Endothelial cell of umbilical vein (primary cell): ENCODE data around the gene PRR3. TPM values are rescaled to one million over a fixed set of nuclear protein-coding genes. Genes with fewer than 3 reads are reported as not detected.

Experiments
- BruUV-seq: library from RNA; stranded (reverse); fragments of 400-500 nt; replicated peaks from 2 replicates; lab custom pipeline; 2021; lab: Mats Ljungman, UMichigan
- CTCF ChIA-PET: fragments of 300-600, 350-600 bp; sonication (Branson Sonifier 250); formaldehyde crosslinking; loops from one replicate; lab custom pipeline; 2021; ENCODE audit warnings: antibody characterized with exemption, inconsistent platforms; lab: Charles Lee
- POLR2A ChIA-PET: fragments of 300-600, 350-600 bp; sonication (Branson Sonifier 250); formaldehyde crosslinking; loops from one replicate; lab custom pipeline; 2021; ENCODE audit warnings: antibody characterized with exemption, inconsistent platforms; lab: Charles Lee
- DNase-seq: peaks from one replicate; pipeline ENCODE4 v3.0.0-alpha.2; 2011; ENCODE audit warnings: low read depth, low spot score
- FAIRE-seq: peaks from 2 replicates; lab custom pipeline; 2011; peaks lifted over from hg19 to GRCh38; lab: Jason Lieb, UNC
- H2AFZ ChIP-seq: 2 replicates; pipeline ENCODE4 v1.6.0; 2012; ENCODE audit warnings: low read depth, low read length, control low read depth, inconsistent platforms
- H3K27ac ChIP-seq: 2 replicates; pipeline ENCODE4 v1.5.1; 2011; ENCODE audit warnings: low read depth, mild to moderate bottlenecking, control low read depth, low read length, moderate library complexity; ENCODE audit not compliant: insufficient read depth
- H3K27me3 ChIP-seq, 2 experiments: 2 replicates each; pipeline versions ENCODE4 v1.6.0 to v1.6.1; 2011; ENCODE audit warnings: low read length in 2 of 2, mixed read lengths in 1 of 2; ENCODE audit not compliant: control insufficient read depth in 2 of 2, insufficient read depth in 2 of 2
- H3K36me3 ChIP-seq, 2 experiments: 2 replicates in 1 of 2; 3 replicates in 1 of 2; pipeline ENCODE4 v1.5.1; 2011; ENCODE audit warnings: low read length in 2 of 2, mild to moderate bottlenecking in 1 of 2, moderate library complexity in 1 of 2; ENCODE audit not compliant: control insufficient read depth in 2 of 2, insufficient read depth in 2 of 2; ENCODE audit errors: extremely low read depth in 1 of 2
- H3K4me1 ChIP-seq: 3 replicates; pipeline ENCODE4 v1.5.1; 2011; ENCODE audit warnings: mild to moderate bottlenecking, low read length; ENCODE audit not compliant: control insufficient read depth, insufficient read depth; ENCODE audit errors: extremely low read depth
- H3K4me2 ChIP-seq: 2 replicates; pipeline ENCODE4 v1.6.1; 2011; ENCODE audit warnings: low read length, control low read depth, mixed read lengths; ENCODE audit not compliant: insufficient read depth
- H3K4me3 ChIP-seq, 3 experiments: fragments of 200-600 bp in 1 of 3; sonication (generic), shearing (Covaris generic) in 1 of 3; replicated peaks in 1 of 3; 2 replicates each; pipeline ENCODE4 v1.5.1; 2011 to 2016; ENCODE audit warnings: control low read depth in 3 of 3, low read length in 3 of 3, mild to moderate bottlenecking in 2 of 3, inconsistent platforms in 1 of 3, low read depth in 1 of 3, moderate library complexity in 1 of 3; ENCODE audit not compliant: insufficient read depth in 1 of 3
- H3K79me2 ChIP-seq: 2 replicates; pipeline ENCODE4 v1.6.0; 2012; ENCODE audit warnings: low read length, inconsistent platforms; ENCODE audit not compliant: control insufficient read depth, insufficient read depth
- H3K9ac ChIP-seq: replicated peaks from 2 replicates; pipeline ENCODE3; 2011; ENCODE audit warnings: low read length, control low read depth; ENCODE audit not compliant: insufficient read depth; ENCODE audit errors: extremely low read depth
- H3K9me1 ChIP-seq: replicated peaks from 3 replicates; pipeline ENCODE4 v1.6.0; 2011; ENCODE audit warnings: mild to moderate bottlenecking, low read length; ENCODE audit not compliant: control insufficient read depth, insufficient read depth; ENCODE audit errors: extremely low read depth
- H3K9me3 ChIP-seq: replicated peaks from 2 replicates; pipeline ENCODE4 v1.5.1; 2012; ENCODE audit warnings: low read length, inconsistent platforms; ENCODE audit not compliant: control insufficient read depth, insufficient read depth
- H4K20me1 ChIP-seq: replicated peaks from 2 replicates; pipeline ENCODE3; 2011; ENCODE audit warnings: mild to moderate bottlenecking, low read length; ENCODE audit not compliant: control insufficient read depth, insufficient read depth; ENCODE audit errors: extremely low read depth
- EZH2 ChIP-seq: IDR thresholded peaks from 2 replicates; pipeline ENCODE4 v1.6.1; 2012; ENCODE audit warnings: borderline replicate concordance, low read depth, mild to moderate bottlenecking, moderate library complexity, low read length, inconsistent platforms; ENCODE audit not compliant: severe bottlenecking
- FOS ChIP-seq: IDR thresholded peaks from 2 replicates; pipeline ENCODE4 v1.6.1; 2011; ENCODE audit warnings: mild to moderate bottlenecking, low read length, moderate library complexity, borderline replicate concordance; ENCODE audit not compliant: insufficient read depth
- GATA2 ChIP-seq: IDR thresholded peaks from 2 replicates; pipeline ENCODE4 v1.7.0; 2011; ENCODE audit warnings: low read depth, mild to moderate bottlenecking, moderate library complexity, mixed read lengths, low read length; ENCODE audit not compliant: insufficient read length, insufficient read depth
- JUN ChIP-seq: IDR thresholded peaks from 2 replicates; pipeline ENCODE4 v1.6.1; 2011; ENCODE audit warnings: borderline replicate concordance, low read depth; ENCODE audit not compliant: insufficient read length, insufficient read depth
- MYC ChIP-seq: IDR thresholded peaks from one replicate; pipeline ENCODE4 v1.6.1; 2011; ENCODE audit warnings: mild to moderate bottlenecking, low read depth, low read length
- POLR2A ChIP-seq: IDR thresholded peaks from 2 replicates; pipeline ENCODE4 v1.6.1; 2012; ENCODE audit warnings: low read depth, mild to moderate bottlenecking, control low read depth, low read length
- POLR2AphosphoS5 ChIP-seq: IDR thresholded peaks from 2 replicates; pipeline ENCODE4 v1.6.1; 2012; ENCODE audit warnings: low read depth, mild to moderate bottlenecking, control low read depth, low read length, moderate library complexity; ENCODE audit not compliant: insufficient read depth
- dilution Hi-C: fragments of 300-500 bp; cut with MboI; formaldehyde crosslinking; loops from one replicate; pipeline ENCODE4 v1.15.0; 2019; ENCODE audit warnings: low sequenced_read_pairs; ENCODE audit not compliant: extremely low pct_ligation_motif_present
- intact Hi-C: fragments of 100-400 bp; cut with micrococcal nuclease; formaldehyde crosslinking; loops from one replicate; pipeline ENCODE4 v1.10.0; 2022
- polyA plus RNA-seq, 4 experiments: library from polyadenylated mRNA; depleted of rRNA in 3 of 4; stranded (reverse) in 3 of 4; unstranded in 1 of 4; fragments of >200 nt; gene quantifications; 2 replicates each; pipeline versions ENCODE4 v1.2.1 to v1.2.3, GENCODE V29; 2011 to 2012; ENCODE audit warnings: missing spikeins in 1 of 4
- total RNA-seq: library from RNA; stranded (reverse); gene quantifications from 2 replicates; pipeline ENCODE4 v1.2.3, GENCODE V29; 2021
- TF ChIP-seq, protein P1 (sequence below), 2 donors: IDR thresholded peaks; 1 replicate in 1 of 2; 2 replicates in 1 of 2; pipeline ENCODE4 v1.5.1; 2011; ENCODE audit warnings: low read length in 2 of 2, mild to moderate bottlenecking in 2 of 2, moderate library complexity in 2 of 2, control low read depth in 1 of 2, inconsistent platforms in 1 of 2, low read depth in 1 of 2; ENCODE audit not compliant: insufficient read depth in 1 of 2; ENCODE audit errors: extremely low read depth in 1 of 2
- TF ChIP-seq, protein P2 (sequence below): IDR thresholded peaks from 2 replicates; pipeline ENCODE4 v1.6.1; 2011; ENCODE audit not compliant: insufficient read depth, insufficient read length

Gene PRR3
- total and polyA plus RNA-seq, 2 donors (not counting 3 experiments of a cell fraction or from before 2014, with no cell fraction given): 10.6 to 22.3 TPM

DNA sequence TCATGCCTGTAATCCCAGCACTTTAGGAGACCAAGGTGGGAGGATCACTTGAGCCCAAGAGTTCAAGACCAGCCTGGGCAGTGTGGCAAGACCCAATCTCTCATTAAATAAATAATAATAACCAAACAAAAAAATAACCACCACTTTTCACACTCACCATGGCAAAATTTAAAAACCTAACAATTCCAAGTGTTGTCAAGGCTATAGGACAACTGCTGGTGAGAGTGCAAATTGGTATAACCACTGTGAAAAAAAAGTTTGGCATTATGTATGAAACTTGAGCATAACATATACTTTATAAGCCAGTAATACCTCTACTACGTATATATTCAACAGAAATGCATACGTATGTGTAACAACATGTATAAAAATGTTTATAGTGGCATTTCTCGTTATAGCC lies 3.8 kb downstream of the PRR3 start:
- no peaks in the 10 kb centered on the region for H3K9me1 ChIP-seq
- DNase-seq: no peak
- no peak overlapping the region for H2AFZ ChIP-seq
- H3K9me3 ChIP-seq: no peaks in the 10 kb centered on the region
- no peak overlapping the region for H3K4me2 ChIP-seq
- dilution Hi-C loops (no loop called here), intact Hi-C loops (no loop called here)
- H3K4me1 ChIP-seq: peaks cover 11% of the 10 kb centered on the region
- ChIA-PET POLR2A (no interaction called here), CTCF (no interaction called here)
- no peak overlapping the region for H3K27ac ChIP-seq
- H3K36me3 ChIP-seq: peaks cover 0 to 6% of the 10 kb centered on the region in 2 experiments
- no peak for TF ChIP-seq GATA2
- no peak for TF ChIP-seq EZH2
- TF ChIP-seq POLR2A: no peak
- no peak for TF ChIP-seq JUN
- TF ChIP-seq POLR2AphosphoS5: no peak
- TF ChIP-seq, protein P1, sequence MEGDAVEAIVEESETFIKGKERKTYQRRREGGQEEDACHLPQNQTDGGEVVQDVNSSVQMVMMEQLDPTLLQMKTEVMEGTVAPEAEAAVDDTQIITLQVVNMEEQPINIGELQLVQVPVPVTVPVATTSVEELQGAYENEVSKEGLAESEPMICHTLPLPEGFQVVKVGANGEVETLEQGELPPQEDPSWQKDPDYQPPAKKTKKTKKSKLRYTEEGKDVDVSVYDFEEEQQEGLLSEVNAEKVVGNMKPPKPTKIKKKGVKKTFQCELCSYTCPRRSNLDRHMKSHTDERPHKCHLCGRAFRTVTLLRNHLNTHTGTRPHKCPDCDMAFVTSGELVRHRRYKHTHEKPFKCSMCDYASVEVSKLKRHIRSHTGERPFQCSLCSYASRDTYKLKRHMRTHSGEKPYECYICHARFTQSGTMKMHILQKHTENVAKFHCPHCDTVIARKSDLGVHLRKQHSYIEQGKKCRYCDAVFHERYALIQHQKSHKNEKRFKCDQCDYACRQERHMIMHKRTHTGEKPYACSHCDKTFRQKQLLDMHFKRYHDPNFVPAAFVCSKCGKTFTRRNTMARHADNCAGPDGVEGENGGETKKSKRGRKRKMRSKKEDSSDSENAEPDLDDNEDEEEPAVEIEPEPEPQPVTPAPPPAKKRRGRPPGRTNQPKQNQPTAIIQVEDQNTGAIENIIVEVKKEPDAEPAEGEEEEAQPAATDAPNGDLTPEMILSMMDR (IDR thresholded peaks at IDR 0.05; ENCODE audit: extremely low read depth in 1 of 2, insufficient read depth in 1 of 2, low read depth in 1 of 2, low read length in 2 of 2): no peak
- TF ChIP-seq, protein P2, sequence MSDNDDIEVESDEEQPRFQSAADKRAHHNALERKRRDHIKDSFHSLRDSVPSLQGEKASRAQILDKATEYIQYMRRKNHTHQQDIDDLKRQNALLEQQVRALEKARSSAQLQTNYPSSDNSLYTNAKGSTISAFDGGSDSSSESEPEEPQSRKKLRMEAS: no peak
- TF ChIP-seq FOS: no peak
- no peak for TF ChIP-seq MYC
- no peak for FAIRE-seq
- H4K20me1 ChIP-seq: no peaks in the 10 kb centered on the region
- H3K9ac ChIP-seq: no peak overlapping the region
- BruUV-seq: no TSS peak
- no peaks in the 10 kb centered on the region for H3K27me3 ChIP-seq
- no peak overlapping the region for H3K4me3 ChIP-seq
- peaks cover 13% of the 10 kb centered on the region for H3K79me2 ChIP-seq
